GM19025 (cell line): ENCODE results near the gene ATP2B1.
A peak's percentile ranks its signal among the peaks of the same experiment; 100 is the strongest.
"Not testable (repeated sequence)": the region's sequence is repeated elsewhere in the genome, so short reads cannot be mapped to it uniquely, and the experiment has no call there.

Experiments
- ATAC-seq: cut with Tn5 transposase; IDR thresholded peaks from one replicate; pipeline ENCODE4 v1.9.1; 2021; ENCODE audit warnings: mild to moderate bottlenecking, low read depth, moderate library complexity; ENCODE audit not compliant: unreplicated experiment

Gene ATP2B1

GRCh38 chr12:89717759-89718523, 9.3 kb upstream of the ATP2B1 start:
- no peak for ATAC-seq

- ATAC-seq, result no peak
Measured at GRCh38 chr12:89712706-89713105, 4.1 kb upstream of the ATP2B1 start.

GRCh38 chr12:89710873-89711750, 2.5 kb upstream of the ATP2B1 start:
- ATAC-seq, result no peak

GRCh38 chr12:89709995-89710872, 1.6 kb upstream of the ATP2B1 start:
- ATAC-seq, result peak; percentile 5

- ATAC-seq, result peak; percentile 68
Measured at GRCh38 chr12:89709157-89709994, 738 bp upstream of the ATP2B1 start.

- peak; percentile 0 for ATAC-seq
Measured at GRCh38 chr12:89707703-89708564, 704 bp downstream of the ATP2B1 start.

- no peak for ATAC-seq
Measured at GRCh38 chr12:89706986-89707702, 1.5 kb downstream of the ATP2B1 start.

GRCh38 chr12:89706551-89706950, 2.1 kb downstream of the ATP2B1 start:
- no peak for ATAC-seq

GRCh38 chr12:89704457-89704856, 4.2 kb downstream of the ATP2B1 start:
- ATAC-seq, result no peak

GRCh38 chr12:89703768-89704167, 4.9 kb downstream of the ATP2B1 start:
- ATAC-seq, result no peak

- ATAC-seq, result no peak
Measured at GRCh38 chr12:89702503-89702902, 6.1 kb downstream of the ATP2B1 start.

- no peak for ATAC-seq
Measured at GRCh38 chr12:89701606-89702206, 6.9 kb downstream of the ATP2B1 start.

- no peak for ATAC-seq
Measured at GRCh38 chr12:89700191-89700810, 8.3 kb downstream of the ATP2B1 start.

- ATAC-seq, result no peak
Measured at GRCh38 chr12:89698607-89699006, 10.0 kb downstream of the ATP2B1 start.

GRCh38 chr12:89697728-89698127, 10.9 kb downstream of the ATP2B1 start:
- not testable (repeated sequence) for ATAC-seq

GRCh38 chr12:89697296-89697695, 11.3 kb downstream of the ATP2B1 start:
- ATAC-seq, result no peak

- no peak for ATAC-seq
Measured at GRCh38 chr12:89695830-89696229, 12.8 kb downstream of the ATP2B1 start.
